Thymus (tissue), 11 donors: ENCODE data around the gene DGKH. TPM values are rescaled to one million over a fixed set of nuclear protein-coding genes. Genes with fewer than 3 reads are reported as not detected.
A peak's percentile ranks its signal among the peaks of the same experiment; 100 is the strongest.
"Not testable (repeated sequence)": the region's sequence is repeated elsewhere in the genome, so short reads cannot be mapped to it uniquely, and the experiment has no call there.

Source experiments
- DNase-seq, 9 donors: peaks; one replicate each; pipeline ENCODE4 v3.0.0-alpha.2; 2013; ENCODE audit warnings: low spot score in 9 of 9, low read depth in 6 of 9, missing footprints in 1 of 9
- H3K27ac ChIP-seq, 2 donors: one replicate each; pipeline ENCODE4 v1.5.1; 2013; ENCODE audit warnings: control low read depth in 1 of 2, low read depth in 1 of 2, low read length in 1 of 2, mild to moderate bottlenecking in 1 of 2, moderate library complexity in 1 of 2
- H3K27me3 ChIP-seq, 2 donors: one replicate each; pipeline ENCODE4 v1.5.1; 2013; ENCODE audit warnings: low read length in 1 of 2; ENCODE audit not compliant: control insufficient read depth in 2 of 2, insufficient read depth in 1 of 2
- H3K36me3 ChIP-seq, 2 donors: one replicate each; pipeline ENCODE4 v1.5.1; 2013; ENCODE audit warnings: low read length in 1 of 2, mild to moderate bottlenecking in 1 of 2, moderate library complexity in 1 of 2; ENCODE audit not compliant: control insufficient read depth in 2 of 2, insufficient read depth in 2 of 2
- H3K4me1 ChIP-seq, 2 donors: one replicate each; pipeline ENCODE4 v1.5.1; 2013; ENCODE audit warnings: low read length in 2 of 2; ENCODE audit not compliant: control insufficient read depth in 2 of 2, insufficient read depth in 2 of 2
- H3K4me3 ChIP-seq, 2 donors: one replicate each; pipeline ENCODE4 v1.5.1; 2013; ENCODE audit warnings: low read length in 2 of 2, control low read depth in 1 of 2, mild to moderate bottlenecking in 1 of 2
- H3K9me3 ChIP-seq, 2 donors: one replicate each; pipeline ENCODE4 v1.5.1; 2013; ENCODE audit warnings: low read length in 1 of 2, mild to moderate bottlenecking in 1 of 2; ENCODE audit not compliant: control insufficient read depth in 2 of 2, insufficient read depth in 1 of 2
- WGBS: extraction: QIAGEN DNeasy Blood & Tissue Kit; methylation state at CpG from one replicate; pipeline ENCODE4 v1.1.7; 2013; 5-methylcytosine and 5-hydroxymethylcytosine counted together
- polyA plus RNA-seq: library from polyadenylated mRNA; stranded (reverse); fragments of 200-250 nt; gene quantifications from one replicate; pipeline ENCODE4 v1.2.3, GENCODE V29; 2013
- total RNA-seq: library from RNA; stranded (reverse); fragments of 120-200 nt; gene quantifications from one replicate; pipeline ENCODE4 v1.2.4, GENCODE V29; 2013
- donor health status: healthy.

Gene DGKH
- total and polyA plus RNA-seq, 2 donors: 5.3 to 5.9 TPM

GRCh38 chr13:42075517-42075916, 27.1 kb downstream of the DGKH start:
- Histone ChIP-seq H3K36me3 (no peaks in the 10 kb centered on the region), H3K9me3 (no peaks in the 10 kb centered on the region), H3K4me1 (peaks cover 0 to 4% of the 10 kb centered on the region in 2 donors), H3K27ac (no peak overlapping the region), H3K4me3 (no peak overlapping the region), H3K27me3 (no peaks in the 10 kb centered on the region)
- peak in 2 of 9 donors; percentile 9 to 27 for DNase-seq

DNA sequence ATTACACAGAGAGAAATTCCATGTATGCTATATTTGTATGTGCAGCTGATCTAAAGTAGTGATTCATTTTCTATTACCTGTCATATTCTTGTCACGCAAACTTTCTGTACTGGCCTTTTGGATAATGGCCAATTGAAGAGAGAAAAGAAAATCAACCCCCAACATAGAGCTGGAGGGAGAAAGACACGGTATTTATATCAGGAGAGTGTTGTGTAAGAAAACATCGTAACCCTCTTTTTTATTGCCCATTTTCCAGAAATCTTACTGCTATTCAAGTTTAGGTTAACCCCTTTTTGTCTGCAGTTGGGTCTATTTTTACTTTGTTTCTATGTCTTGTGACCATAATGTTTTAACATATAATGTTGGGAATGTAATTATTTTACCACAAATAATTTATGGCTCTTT, 27.9 kb downstream of the DGKH start:
- H3K9me3 ChIP-seq: no peaks in the 10 kb centered on the region
- DNase-seq: no peak
- H3K27me3 ChIP-seq: no peaks in the 10 kb centered on the region
- H3K4me3 ChIP-seq: no peak overlapping the region
- peaks cover 0 to 4% of the 10 kb centered on the region in 2 donors for H3K4me1 ChIP-seq
- no peaks in the 10 kb centered on the region for H3K36me3 ChIP-seq
- no peak overlapping the region for H3K27ac ChIP-seq
- WGBS: 93% methylated on average over 3 of the region's 3 CpGs

DNA sequence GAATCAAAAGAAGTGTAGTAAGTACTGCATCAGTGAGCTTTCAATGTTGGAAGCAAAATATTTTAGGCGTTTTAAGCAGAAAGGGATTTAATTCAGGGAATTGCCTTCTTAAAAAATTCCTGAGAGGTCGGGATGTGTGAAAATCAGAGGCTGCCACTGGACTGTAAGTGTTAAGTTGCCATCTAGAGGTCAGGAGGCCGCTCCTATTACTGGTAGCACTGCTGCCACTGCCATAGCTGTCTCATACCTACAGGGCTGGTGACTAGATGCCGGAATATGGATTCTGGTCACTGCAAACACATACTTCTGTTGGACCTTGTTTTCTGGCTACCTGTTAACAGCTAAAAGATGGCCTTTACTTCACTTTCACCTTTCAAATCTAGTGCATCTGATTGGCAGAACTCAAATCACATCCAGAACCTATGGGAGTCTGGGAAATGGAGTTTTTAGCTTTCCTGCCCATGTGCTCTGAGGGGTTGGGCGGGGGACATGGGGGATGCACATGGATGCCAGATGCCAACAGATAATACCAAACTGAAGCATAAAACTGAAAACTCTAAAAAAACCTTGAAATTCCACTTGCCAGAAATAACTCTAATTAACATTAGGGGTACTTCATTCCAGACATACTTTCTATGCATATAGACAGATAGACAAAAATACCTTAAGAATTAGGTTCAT, 29.8 kb downstream of the DGKH start:
- Histone ChIP-seq H3K27ac (no peak overlapping the region), H3K4me3 (no peak overlapping the region)
- WGBS: 96% methylated on average over 5 of the region's 5 CpGs

GRCh38 chr13:42083138-42083770, 34.8 kb downstream of the DGKH start:
- WGBS: 95% methylated on average over 16 of the region's 16 CpGs
- Histone ChIP-seq H3K36me3 (no peaks in the 10 kb centered on the region), H3K9me3 (no peaks in the 10 kb centered on the region), H3K27me3 (no peaks in the 10 kb centered on the region), H3K27ac (no peak overlapping the region), H3K4me1 (no peaks in the 10 kb centered on the region), H3K4me3 (no peak overlapping the region)
- no peak for DNase-seq

More for the DNA sequence above, 29.8 kb downstream of the DGKH start:
- Histone ChIP-seq H3K36me3 (no peaks in the 10 kb centered on the region), H3K9me3 (no peaks in the 10 kb centered on the region), H3K4me1 (no peaks in the 10 kb centered on the region), H3K27me3 (no peaks in the 10 kb centered on the region)
- DNase-seq: no peak

DNA sequence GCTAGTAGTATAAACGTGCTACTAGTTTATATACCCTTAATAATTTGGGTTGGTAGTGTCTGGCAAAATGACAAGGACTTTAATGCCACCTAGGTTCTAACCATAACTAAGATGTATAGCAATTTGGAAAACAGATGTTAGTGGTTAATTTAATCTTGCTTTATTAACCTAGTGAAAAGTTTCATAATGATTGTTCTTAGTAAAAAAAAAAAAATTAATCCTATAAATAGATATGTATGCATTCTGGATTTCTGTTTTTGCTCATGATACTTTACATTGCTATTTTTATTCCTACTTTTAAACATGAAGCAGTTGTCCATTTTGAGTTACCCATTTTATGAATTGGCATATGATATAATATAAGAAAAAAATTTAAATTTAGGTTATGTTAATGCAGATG, 36.3 kb downstream of the DGKH start:
- no peaks in the 10 kb centered on the region for H3K27me3 ChIP-seq
- no peaks in the 10 kb centered on the region for H3K36me3 ChIP-seq
- H3K9me3 ChIP-seq: no peaks in the 10 kb centered on the region
- WGBS: 100% methylated on average over 1 of the region's 1 CpG
- no peak overlapping the region for H3K4me3 ChIP-seq
- no peak overlapping the region for H3K27ac ChIP-seq
- no peak for DNase-seq
- H3K4me1 ChIP-seq: no peaks in the 10 kb centered on the region

DNA sequence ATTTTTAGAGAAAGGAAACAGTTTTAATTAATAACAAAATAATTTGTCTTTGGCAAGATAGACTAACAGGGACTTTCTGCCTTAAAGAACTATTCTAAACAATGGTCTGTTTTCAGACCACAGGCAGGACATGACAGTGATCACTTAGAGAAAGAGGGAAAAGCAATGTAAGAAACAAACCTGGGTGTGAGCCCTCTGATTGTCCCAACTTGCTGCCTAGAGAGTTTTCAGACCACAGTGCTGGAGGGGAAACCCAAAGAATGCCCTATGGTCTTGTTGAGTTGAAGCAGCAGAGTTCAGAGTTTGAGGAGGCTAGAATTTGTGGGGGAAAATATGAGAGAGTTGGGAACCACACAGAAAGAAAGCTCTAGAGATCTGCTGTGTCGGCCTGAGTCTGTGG, 38.1 kb downstream of the DGKH start:
- no peaks in the 10 kb centered on the region for H3K36me3 ChIP-seq
- H3K4me1 ChIP-seq: no peaks in the 10 kb centered on the region
- H3K27me3 ChIP-seq: no peaks in the 10 kb centered on the region
- no peak overlapping the region for H3K27ac ChIP-seq
- no peak overlapping the region for H3K4me3 ChIP-seq
- H3K9me3 ChIP-seq: no peaks in the 10 kb centered on the region
- WGBS: 95% methylated on average over 1 of the region's 1 CpG
- DNase-seq: no peak

DNA sequence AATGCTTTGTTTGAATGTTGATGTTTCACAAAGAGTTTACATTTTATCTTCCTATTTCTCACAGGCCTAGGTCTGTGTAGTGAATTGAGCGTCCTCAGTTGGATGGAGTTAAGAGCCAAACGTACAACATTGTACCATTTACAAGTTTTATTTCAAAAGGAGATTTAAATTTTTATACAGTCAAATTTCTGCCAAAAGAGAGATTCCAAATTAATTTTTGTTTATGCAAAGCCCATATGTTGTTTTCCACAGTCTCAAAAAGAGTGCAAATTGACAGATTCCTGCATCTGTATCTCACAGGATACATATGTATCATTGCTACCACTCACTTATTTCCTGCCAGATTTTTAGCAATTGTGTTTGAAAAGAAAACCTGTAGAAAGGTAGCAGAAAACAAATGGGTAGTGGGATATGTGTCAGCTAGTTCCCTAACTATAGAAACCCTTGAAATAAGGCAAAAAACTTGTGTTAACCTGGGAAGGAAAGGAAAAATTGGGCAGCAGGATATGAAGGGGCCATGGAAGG, 46.1 kb downstream of the DGKH start:
- no peaks in the 10 kb centered on the region for H3K9me3 ChIP-seq
- no peaks in the 10 kb centered on the region for H3K4me1 ChIP-seq
- no peaks in the 10 kb centered on the region for H3K36me3 ChIP-seq
- WGBS: 97% methylated on average over 2 of the region's 2 CpGs
- H3K27me3 ChIP-seq: no peaks in the 10 kb centered on the region
- no peak for DNase-seq
- no peak overlapping the region for H3K4me3 ChIP-seq
- no peak overlapping the region for H3K27ac ChIP-seq

- H3K27me3 ChIP-seq, H3K27ac ChIP-seq, DNase-seq, H3K4me3 ChIP-seq, H3K9me3 ChIP-seq, H3K4me1 ChIP-seq, H3K36me3 ChIP-seq: not testable (repeated sequence)
- over 99% methylated on average over 2 of the region's 2 CpGs for WGBS
Measured at GRCh38 chr13:42096222-42096621, 47.8 kb downstream of the DGKH start.

DNA sequence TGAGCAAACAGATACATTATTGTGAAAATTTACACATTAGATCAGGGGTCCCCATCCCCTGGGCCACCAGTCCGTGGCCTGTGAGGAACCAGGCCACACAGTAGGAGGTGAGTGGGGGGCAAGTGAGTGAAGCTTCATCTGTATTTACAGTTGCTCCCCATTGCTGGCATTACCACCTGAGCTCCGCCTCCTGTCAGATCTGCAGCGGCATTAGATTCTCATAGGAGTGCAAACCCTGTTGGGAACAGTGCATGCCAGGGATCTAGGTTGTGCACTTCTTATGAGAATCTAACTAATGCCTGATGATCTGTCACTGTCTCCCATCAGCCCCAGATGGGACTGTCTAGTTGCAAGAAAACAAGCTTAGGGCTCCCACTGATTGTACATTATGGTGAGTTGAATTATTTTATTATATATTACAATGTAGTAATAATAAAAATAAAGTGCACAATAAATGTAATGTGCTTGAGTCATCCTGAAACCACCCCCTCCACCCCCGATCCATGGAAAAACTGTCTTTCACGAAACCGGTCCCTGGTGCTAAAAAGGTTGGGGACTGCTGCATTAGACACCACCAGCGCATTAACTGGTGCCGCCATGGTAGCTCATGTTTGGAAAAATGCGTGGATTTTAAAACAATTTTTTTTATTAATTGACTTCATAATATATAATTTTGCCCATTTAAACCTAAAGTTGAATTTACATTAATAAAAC, 51.7 kb downstream of the DGKH start:
- WGBS: 98% methylated on average over 9 of the region's 9 CpGs
- no peak for DNase-seq

More for the DNA sequence above, 51.7 kb downstream of the DGKH start:
- Histone ChIP-seq H3K4me1 (peaks cover 0 to 7% of the 10 kb centered on the region in 2 donors), H3K27me3 (no peaks in the 10 kb centered on the region), H3K27ac (no peak overlapping the region), H3K4me3 (no peak overlapping the region), H3K9me3 (peaks cover 0 to 2% of the 10 kb centered on the region in 2 donors), H3K36me3 (no peaks in the 10 kb centered on the region)
